GM18508 (cell line): ENCODE results near the gene CCDC7.
"Not testable (repeated sequence)": the region's sequence is repeated elsewhere in the genome, so short reads cannot be mapped to it uniquely, and the experiment has no call there.

ENCODE experiments used
- ATAC-seq: cut with Tn5 transposase; IDR thresholded peaks from one replicate; pipeline ENCODE4 v1.9.1; 2021; ENCODE audit warnings: moderate number of reproducible peaks; ENCODE audit not compliant: insufficient read depth, unreplicated experiment

The CCDC7 gene

DNA sequence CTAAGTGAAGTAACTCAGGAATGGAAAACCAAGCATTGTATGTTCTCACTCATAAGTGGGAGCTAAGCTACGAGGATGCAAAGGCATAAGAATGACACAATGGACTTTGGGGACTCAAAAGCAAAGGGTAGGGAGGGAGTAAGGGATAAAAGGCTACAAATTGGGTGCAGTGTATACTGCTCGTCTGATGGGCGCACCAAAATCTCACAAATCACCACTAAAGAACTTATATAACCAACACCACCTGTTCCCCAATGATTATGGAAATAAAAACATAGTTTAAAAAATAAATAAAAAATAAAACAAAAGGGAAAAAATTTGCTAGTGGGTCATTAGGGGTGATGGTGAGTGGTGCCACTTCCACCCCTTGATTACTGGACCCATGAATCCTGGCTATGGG, 351.5 kb downstream of the CCDC7 start:
- ATAC-seq, result not testable (repeated sequence)

GRCh38 chr10:32846974-32847373, 401.0 kb downstream of the CCDC7 start:
- ATAC-seq, result no peak

- ATAC-seq, result no peak
Observed at GRCh38 chr10:32851301-32851700, 405.4 kb downstream of the CCDC7 start.

DNA sequence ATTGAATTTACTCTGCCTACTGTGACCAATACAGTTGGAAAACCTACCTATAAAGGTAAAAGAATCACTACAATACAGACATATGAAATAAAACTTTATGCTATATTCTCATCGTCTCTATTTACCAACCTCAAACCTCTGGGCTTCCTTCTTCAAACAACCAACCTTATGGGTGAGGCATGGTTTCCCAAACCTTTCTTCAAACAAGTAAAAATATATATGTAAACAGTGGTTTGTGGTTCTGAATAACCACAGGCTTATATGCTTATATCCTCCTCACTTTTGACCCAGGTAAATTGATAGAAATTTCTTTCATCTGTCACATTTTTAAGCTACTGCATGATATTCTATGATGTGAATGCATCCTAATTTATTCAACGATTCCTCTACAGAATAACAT, 408.5 kb downstream of the CCDC7 start:
- no peak for ATAC-seq

GRCh38 chr10:32865170-32865569, 419.2 kb downstream of the CCDC7 start:
- ATAC-seq, result no peak

- no peak for ATAC-seq
Observed at GRCh38 chr10:32877915-32878314, 432.0 kb downstream of the CCDC7 start.

DNA sequence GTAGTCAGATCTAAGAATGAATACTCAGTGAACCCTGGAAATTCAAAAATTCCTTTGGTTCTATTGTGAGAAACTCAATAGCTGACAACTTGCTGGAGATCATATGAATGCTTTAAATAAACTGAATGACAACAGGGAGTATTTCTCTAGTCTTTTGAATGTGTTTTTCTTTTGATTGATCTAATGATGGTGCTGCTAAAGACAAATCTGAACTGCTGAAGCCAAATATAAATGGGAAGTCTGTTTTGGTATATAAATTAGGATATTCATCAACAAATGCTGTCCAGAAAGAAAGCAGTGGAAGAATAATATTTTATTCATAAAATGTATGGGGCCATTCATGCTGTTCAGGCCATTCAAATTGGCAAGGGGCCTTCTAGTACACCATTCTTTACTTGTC, 432.7 kb downstream of the CCDC7 start:
- no peak for ATAC-seq

DNA sequence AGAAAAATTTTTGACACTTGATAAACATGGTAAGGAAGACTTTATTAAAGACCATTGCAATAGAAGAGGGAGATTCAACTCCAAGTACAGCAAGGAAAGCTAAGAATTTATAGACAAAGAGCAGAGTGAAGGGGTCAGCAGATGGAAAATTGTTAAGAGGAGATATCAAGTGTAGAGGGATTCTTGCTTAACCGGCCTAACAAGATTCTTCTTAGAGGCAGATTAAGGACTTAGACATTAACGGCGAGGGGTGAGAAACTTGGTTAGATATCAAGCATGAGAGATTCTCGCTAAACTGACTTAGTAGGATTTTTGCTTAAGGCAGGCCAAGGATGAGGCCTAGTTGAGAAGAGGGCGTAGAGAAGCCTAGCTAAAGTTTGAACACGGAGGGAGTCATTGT, 436.1 kb downstream of the CCDC7 start:
- no peak for ATAC-seq

DNA sequence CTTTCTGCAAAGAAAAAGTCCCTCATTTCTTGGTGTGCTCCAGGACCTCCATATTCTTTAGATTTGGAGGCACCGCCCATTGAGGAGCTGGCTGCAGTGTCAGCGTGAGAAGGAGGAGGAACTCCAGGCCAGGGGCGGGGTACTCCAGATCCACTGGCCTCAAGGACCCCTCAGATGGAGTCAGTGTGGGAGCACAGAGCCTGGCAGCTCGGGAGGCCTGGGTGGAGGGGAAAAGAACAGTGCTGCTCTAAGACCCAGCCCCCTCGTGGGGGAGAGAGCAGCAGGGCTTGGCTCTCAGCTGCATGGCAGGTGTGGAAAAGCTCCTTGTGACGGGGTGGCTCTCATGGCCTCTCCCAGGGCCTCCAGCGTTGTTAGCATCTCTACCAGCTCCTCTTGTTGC, 441.5 kb downstream of the CCDC7 start:
- ATAC-seq, result no peak

DNA sequence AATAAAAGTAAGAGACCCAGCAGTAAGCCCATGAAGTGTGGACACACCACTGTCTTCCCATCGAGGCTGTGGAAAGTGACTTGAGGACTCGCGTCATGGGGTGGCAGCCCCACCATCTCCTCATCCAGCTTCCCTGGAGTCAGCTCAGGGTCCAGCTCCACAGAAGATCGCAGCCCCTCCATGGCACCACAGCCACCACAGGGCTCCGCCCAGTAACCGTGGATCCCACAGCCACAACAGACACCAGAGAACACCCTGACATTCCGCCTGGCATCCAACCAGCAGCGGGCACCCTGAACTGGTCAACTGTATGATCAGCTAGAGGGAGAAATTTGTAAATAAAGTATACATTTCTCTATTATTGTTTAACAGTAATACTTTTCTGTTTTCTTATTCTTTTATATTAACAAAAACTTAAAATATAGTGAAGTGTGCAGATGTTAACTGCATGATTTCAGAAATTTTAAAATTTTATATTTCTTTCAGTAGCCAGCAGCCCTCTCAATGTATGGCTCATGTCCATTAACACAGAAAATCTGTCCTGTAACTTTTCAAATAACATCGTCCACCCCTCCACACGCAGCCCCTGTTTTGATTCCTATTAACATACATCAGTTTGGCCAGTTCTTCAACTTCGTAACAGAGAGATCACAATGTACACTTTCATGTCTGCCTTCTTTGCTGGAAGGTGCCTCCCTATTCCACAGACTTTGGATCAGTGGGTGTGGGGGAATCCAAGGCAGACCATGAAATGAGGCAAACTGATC, 442.4 kb downstream of the CCDC7 start:
- ATAC-seq, result no peak

DNA sequence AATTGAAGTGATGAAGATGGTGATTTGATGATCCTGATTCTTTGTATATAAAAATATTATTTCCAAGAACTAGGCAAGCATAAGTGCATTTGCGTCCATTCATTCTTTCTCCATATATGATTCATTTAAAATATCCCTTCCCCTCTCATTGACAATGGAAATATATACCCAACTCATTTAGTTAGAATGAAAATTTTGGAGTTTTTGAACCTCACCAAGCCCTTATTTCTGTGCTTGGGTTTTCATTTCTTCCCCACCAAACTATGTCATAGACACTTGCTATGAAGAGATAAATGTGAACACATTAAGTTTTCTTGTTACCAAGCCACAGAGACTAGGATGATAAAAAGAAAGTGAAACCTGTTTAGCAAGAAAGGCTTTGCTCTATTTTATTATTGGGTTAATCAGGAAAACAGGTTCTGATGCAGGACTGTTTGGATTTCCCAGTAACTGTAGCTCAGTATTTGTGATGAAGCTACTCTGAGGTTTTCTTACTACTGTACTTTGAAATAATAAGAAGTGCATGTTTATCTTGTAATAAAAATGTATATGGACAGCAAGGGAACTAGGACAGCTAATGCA, 443.8 kb downstream of the CCDC7 start:
- no peak for ATAC-seq

DNA sequence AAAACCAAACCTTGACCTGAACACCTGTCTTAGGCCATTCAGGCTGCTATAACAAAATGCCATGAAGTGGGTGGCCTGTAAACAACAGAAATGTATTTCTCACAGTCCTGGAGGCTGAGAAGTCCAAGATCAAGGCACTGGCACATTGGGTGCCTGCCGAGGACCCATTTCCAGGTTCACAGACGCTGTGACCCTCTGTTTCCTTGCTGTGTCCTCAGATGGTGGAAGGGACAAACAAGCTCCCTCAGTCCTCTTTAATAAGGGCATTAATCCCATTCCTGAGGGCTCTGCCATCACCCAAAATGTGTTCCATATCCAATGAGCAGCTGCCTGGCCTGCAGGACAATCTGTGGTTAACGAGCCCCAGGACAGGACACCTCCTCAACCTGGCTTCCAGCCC, 444.5 kb downstream of the CCDC7 start:
- no peak for ATAC-seq

DNA sequence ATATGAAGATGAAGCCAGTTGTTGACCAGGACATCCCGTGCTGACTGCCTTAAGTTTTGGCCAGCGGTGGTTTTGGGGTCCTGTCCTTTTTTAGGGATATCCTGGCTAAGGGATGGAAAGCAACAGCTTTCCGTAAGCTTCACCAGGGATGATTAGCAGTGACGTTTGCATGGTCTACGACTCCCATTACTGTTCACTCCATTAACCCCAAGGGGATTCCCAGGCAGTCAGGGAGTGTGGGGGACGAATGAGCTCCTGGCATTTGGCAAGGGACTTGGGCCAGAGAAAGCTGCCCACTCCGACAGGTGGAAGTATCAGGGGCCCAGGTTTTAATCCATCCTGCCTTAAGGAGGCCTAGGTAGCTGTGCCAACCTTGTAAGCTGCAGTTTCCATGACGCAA, 445.3 kb downstream of the CCDC7 start:
- ATAC-seq, result no peak

- ATAC-seq, result no peak
Observed at GRCh38 chr10:32893434-32893833, 447.5 kb downstream of the CCDC7 start.

DNA sequence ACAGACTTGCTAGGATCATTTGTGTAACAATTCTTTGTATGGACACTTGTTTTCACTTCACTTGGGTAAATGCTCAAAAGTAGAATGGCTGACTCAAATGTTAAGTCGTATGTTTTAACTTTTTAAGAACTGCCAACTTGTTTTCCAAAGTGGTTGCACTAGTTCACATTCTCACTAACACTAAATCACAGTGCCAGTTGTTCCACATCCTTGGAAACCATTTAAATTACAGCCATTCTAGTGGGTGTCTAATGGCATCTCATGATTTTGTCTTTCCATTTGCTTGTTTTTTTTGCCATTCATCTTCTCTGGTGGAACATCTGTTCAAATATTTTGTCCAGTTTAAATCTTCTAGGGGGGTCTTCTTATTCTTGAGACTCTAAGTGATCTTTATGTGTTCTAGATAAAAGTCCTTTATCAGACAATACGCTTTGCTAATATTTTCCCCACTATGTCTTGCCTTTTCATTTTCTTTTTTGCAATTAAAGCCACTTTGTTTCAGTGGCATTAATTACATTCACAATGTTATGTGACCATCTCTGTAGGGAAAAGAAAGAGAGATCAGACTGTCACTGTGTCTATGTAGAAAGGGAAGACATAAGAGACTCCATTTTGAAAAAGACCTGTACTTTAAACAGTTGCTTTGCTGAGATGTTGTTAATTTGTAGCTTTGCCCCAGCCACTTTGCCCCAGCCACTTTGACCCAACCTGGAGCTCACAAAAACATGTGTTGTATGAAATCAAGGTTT, 448.1 kb downstream of the CCDC7 start:
- no peak for ATAC-seq

DNA sequence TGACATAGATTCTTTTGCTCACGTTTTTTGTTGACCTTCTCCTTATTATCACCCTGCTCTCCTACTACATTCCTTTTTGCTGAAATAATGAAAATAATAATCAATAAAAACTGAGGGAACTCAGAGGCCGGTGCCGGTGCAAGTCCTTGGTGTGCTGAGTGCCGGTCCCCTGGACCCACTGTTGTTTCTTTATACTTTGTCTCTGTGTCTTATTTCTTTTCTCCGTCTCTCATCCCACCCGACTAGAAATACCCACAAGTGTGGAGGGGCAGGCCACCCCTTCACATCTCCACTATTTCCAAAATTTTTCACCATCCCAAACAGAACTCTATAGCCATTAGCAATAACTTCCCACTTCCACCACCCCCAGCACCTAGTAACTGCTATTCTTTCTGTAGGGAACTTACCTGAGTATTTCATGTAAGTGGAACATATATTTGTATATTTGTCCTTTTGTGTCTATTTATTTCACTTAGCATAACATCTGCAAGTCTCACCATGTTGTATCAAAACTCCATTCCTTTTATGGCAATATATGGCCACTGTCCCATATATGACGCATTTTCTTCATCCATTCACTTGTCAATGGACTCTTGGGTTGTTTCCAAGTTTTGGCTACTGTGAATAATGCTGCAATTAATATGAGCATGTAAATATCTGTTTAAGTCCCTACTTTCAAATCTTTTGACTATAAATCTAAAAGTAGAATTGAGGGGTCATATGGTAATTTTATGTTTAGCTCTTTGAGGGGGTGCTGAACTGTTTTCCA, 449.4 kb downstream of the CCDC7 start:
- ATAC-seq, result not testable (repeated sequence)

DNA sequence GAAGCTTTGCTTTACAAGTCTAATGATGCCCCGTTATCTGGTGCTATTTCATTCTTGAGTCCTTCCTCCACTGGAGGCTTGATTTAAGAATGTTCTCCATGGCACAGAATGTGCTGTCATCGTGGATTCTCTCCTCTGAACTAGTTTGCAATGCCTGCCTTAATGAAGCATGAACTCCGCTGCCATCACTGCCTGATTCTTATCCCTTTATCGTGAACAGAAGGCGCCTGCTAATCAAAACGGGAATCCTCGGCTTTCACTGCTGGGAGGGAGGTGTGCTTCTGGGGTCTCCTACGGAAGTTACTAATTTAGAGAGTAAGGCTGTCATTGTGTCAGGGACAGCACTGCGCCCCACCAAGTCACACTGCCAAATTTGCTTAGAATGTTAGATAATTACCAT, 455.9 kb downstream of the CCDC7 start:
- ATAC-seq, result no peak

- ATAC-seq, result no peak
Observed at GRCh38 chr10:32905466-32905865, 459.5 kb downstream of the CCDC7 start.

- no peak for ATAC-seq
Observed at GRCh38 chr10:32906595-32906994, 460.7 kb downstream of the CCDC7 start.

- no peak for ATAC-seq
Observed at GRCh38 chr10:32909456-32909855, 463.5 kb downstream of the CCDC7 start.

DNA sequence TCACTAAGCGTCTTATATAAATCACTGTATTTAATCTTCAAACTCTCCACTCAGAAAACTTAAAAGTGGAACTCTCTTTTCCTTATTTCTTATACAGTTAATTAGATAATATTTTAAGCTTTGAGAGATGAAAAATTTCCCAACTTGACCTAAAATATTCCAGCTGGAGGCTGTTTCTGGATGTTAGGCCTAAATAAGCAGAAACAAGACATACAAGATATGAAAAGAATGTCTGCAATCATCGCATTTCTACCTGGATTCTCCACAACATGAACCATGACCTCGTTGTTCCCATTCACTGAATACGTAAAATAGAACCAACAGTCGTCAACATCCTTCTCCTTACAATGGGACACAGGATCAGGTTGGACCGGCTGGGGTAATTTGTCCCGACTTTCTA, 464.0 kb downstream of the CCDC7 start:
- ATAC-seq, result not testable (repeated sequence)
